HepG2 (cell line): ENCODE results near the gene MKRN2OS. TPM values are rescaled to one million over a fixed set of nuclear protein-coding genes. Genes with fewer than 3 reads are reported as not detected.
"Not testable (repeated sequence)": the region's sequence is repeated elsewhere in the genome, so short reads cannot be mapped to it uniquely, and the experiment has no call there.

Experiments
- ATAC-seq: fragments of 200-7000 bp; cut with Tn5 transposase; 3 replicates; pipeline ENCODE4 v1.9.1; 2020; ENCODE audit warnings: mild to moderate bottlenecking, moderate library complexity
- BruUV-seq: library from RNA; stranded (reverse); fragments of 400-500 nt; replicated peaks from 2 replicates; lab custom pipeline; 2021; lab: Mats Ljungman, UMichigan
- CTCF ChIA-PET: fragments of 300-600 bp; formaldehyde crosslinking; extraction: SDS; loops from one replicate; lab custom pipeline; 2021; ENCODE audit warnings: low total read pairs, inconsistent platforms, low intra/inter-chr PET ratio; lab: Yijun Ruan, JAX
- POLR2A ChIA-PET: fragments of 350-600 bp; sonication (Branson Sonifier 250); formaldehyde crosslinking; loops from one replicate; lab custom pipeline; 2020; ENCODE audit warnings: antibody characterized with exemption, inconsistent platforms; lab: Yijun Ruan, JAX
- DNase-seq: peaks from one replicate; pipeline ENCODE4 v3.0.0-alpha.2; 2015; ENCODE audit warnings: low spot score
- FAIRE-seq: peaks from 3 replicates; lab custom pipeline; 2011; peaks lifted over from hg19 to GRCh38; lab: Jason Lieb, UNC
- H2AFZ ChIP-seq: one replicate; pipeline ENCODE4 v1.6.1; 2011; ENCODE audit warnings: low read length, inconsistent platforms
- H3K27ac ChIP-seq: fragments of 300-600 bp; 3 replicates; pipeline ENCODE4 v1.8.0; 2011; ENCODE audit warnings: mixed run types, mild to moderate bottlenecking, mixed read lengths, low read length, inconsistent platforms; ENCODE audit not compliant: insufficient read depth; ENCODE audit errors: extremely low read length
- H3K27me3 ChIP-seq, 2 experiments: fragments of 200-600 bp in 1 of 2; 2 replicates in 1 of 2; 3 replicates in 1 of 2; pipeline versions ENCODE4 v1.6.0 to v1.8.0; 2011; ENCODE audit warnings: low read length in 2 of 2, mild to moderate bottlenecking in 2 of 2, moderate library complexity in 2 of 2, inconsistent platforms in 1 of 2; ENCODE audit not compliant: insufficient read depth in 2 of 2, control insufficient read depth in 1 of 2
- H3K36me3 ChIP-seq, 2 experiments: fragments of 200-600 bp in 1 of 2; replicated peaks in 1 of 2; 2 replicates in 1 of 2; 3 replicates in 1 of 2; pipeline versions ENCODE4 v1.5.1 to v1.8.0; 2011; ENCODE audit warnings: low read length in 2 of 2, inconsistent platforms in 1 of 2; ENCODE audit not compliant: insufficient read depth in 2 of 2, control insufficient read depth in 1 of 2
- H3K4me1 ChIP-seq: 2 replicates; pipeline ENCODE4 v1.5.1; 2012; ENCODE audit warnings: low read length, inconsistent platforms; ENCODE audit not compliant: insufficient read depth
- H3K4me2 ChIP-seq: 2 replicates; pipeline ENCODE4 v1.6.0; 2011; ENCODE audit warnings: low read depth, low read length, inconsistent platforms
- H3K4me3 ChIP-seq, 3 experiments: fragments of 200-600 bp in 1 of 3; sonication (generic), shearing (Covaris generic) in 1 of 3; replicated peaks in 1 of 3; 2 replicates each; pipeline ENCODE4 v1.5.1; 2011 to 2016; ENCODE audit warnings: low read length in 3 of 3, inconsistent platforms in 2 of 3, low read depth in 2 of 3, mild to moderate bottlenecking in 2 of 3, control low read depth in 1 of 3, mixed read lengths in 1 of 3; ENCODE audit not compliant: insufficient read depth in 1 of 3
- H3K79me2 ChIP-seq: one replicate; pipeline ENCODE4 v1.6.1; 2011; ENCODE audit warnings: low read length, inconsistent platforms; ENCODE audit not compliant: insufficient read depth
- H3K9ac ChIP-seq: 2 replicates; pipeline ENCODE4 v1.6.0; 2011; ENCODE audit warnings: mild to moderate bottlenecking, low read depth, low read length, inconsistent platforms; ENCODE audit not compliant: insufficient read depth
- H3K9me3 ChIP-seq: 2 replicates; pipeline ENCODE4 v1.5.1; 2012; ENCODE audit warnings: mild to moderate bottlenecking, low read length
- H4K20me1 ChIP-seq: 2 replicates; pipeline ENCODE4 v1.6.0; 2011; ENCODE audit warnings: inconsistent platforms, mild to moderate bottlenecking, low read length, moderate library complexity; ENCODE audit not compliant: insufficient read depth
- ZKSCAN5 ChIP-seq: sonication (generic); formaldehyde crosslinking; IDR thresholded peaks from 2 replicates; pipeline ENCODE4 v1.5.1; 2020; ENCODE audit warnings: mild to moderate bottlenecking, missing genetic modification reagents
- ZSCAN12 ChIP-seq: sonication (generic); formaldehyde crosslinking; IDR thresholded peaks from 2 replicates; pipeline ENCODE4 v1.9.0; 2021; ENCODE audit warnings: mild to moderate bottlenecking, missing genetic modification reagents
- WGBS: methylation state at CpG from one replicate; pipeline ENCODE4 v1.1.6; 2017; ENCODE audit warnings: low lambda C conversion rate; 5-methylcytosine and 5-hydroxymethylcytosine counted together
- in situ Hi-C: cut with HindIII; loops from 2 replicates; pipeline ENCODE4 v1.10.0; 2017; ENCODE audit warnings: low pct_unique_long_range_greater_than_20kb; ENCODE audit not compliant: extremely low pct_ligation_motif_present
- intact Hi-C: fragments of 100-400 bp; cut with micrococcal nuclease; formaldehyde crosslinking; loops from one replicate; pipeline ENCODE4 v1.10.0; 2022; ENCODE audit not compliant: unreplicated experiment
- polyA plus RNA-seq, 8 experiments: library from polyadenylated mRNA; depleted of rRNA in 3 of 8; stranded (reverse) in 7 of 8; unstranded in 1 of 8; fragments of >200 nt; fragmentation: Illumina TruSeq in 4 of 8; extraction: Trizol in 4 of 8; gene quantifications; 2 replicates each; pipeline versions ENCODE4 v1.2.1 to v1.2.3, GENCODE V29; 2011 to 2016; ENCODE audit warnings: low read depth in 4 of 8, missing spikeins in 1 of 8, mixed read lengths in 1 of 8; ENCODE audit not compliant: insufficient read depth in 1 of 8
- total RNA-seq, 5 experiments: library from RNA; depleted of rRNA; stranded (reverse); fragments of >200 nt; fragmentation: Illumina TruSeq; extraction: Trizol; gene quantifications; 2 replicates each; pipeline ENCODE4 v1.2.3, GENCODE V29; 2016; ENCODE audit warnings: low read depth in 1 of 5

The MKRN2OS gene
- total and polyA plus RNA-seq, 2 of the 13 experiments (the other 11 are each of a cell fraction or from before 2014, with no cell fraction given) = not detected

- intact Hi-C loops = no loop called here
- Histone ChIP-seq H3K9me3 (no peaks in the 10 kb centered on the region), H3K4me3 (no peak overlapping the region), H3K27me3 (no peaks in the 10 kb centered on the region), H4K20me1 (no peaks in the 10 kb centered on the region), H3K4me1 (no peaks in the 10 kb centered on the region), H3K9ac (no peak overlapping the region), H2AFZ (no peak overlapping the region), H3K27ac (no peak overlapping the region), H3K79me2 (no peaks in the 10 kb centered on the region), H3K4me2 (no peak overlapping the region), H3K36me3 (peaks cover 0 to 6% of the 10 kb centered on the region in 2 experiments; a peak in 1 of 5 replicates)
- ChIA-PET CTCF (no interaction called here), POLR2A (no interaction called here)
- no peak for FAIRE-seq
- BruUV-seq = no TSS peak
- WGBS = 78% methylated on average over 11 of the region's 11 CpGs
- no peak for DNase-seq
- ATAC-seq = no peak
- in situ Hi-C loops = no loop called here
- no peak for TF ChIP-seq ZKSCAN5 (CRISPR knock-in tag)
- no peak for TF ChIP-seq ZSCAN12
Observed at GRCh38 chr3:12544652-12545472, 437 bp downstream of the MKRN2OS start.

- POLR2A ChIA-PET, ATAC-seq, H4K20me1 ChIP-seq, H3K9ac ChIP-seq, in situ Hi-C loops, H3K79me2 ChIP-seq, H3K27me3 ChIP-seq, H3K36me3 ChIP-seq, BruUV-seq, H3K4me3 ChIP-seq, CTCF ChIA-PET, H3K4me2 ChIP-seq, intact Hi-C loops, DNase-seq, FAIRE-seq, H3K4me1 ChIP-seq, H3K9me3 ChIP-seq, H2AFZ ChIP-seq, H3K27ac ChIP-seq: not testable (repeated sequence)
- 87% methylated on average over 12 of the region's 12 CpGs for WGBS
Observed at GRCh38 chr3:12543497-12543896, 1.8 kb downstream of the MKRN2OS start.
